Measurements from ENCODE around the gene GNG12.
A peak's percentile ranks its signal among the peaks of the same experiment; 100 is the strongest.

GNG12 gene

DNA sequence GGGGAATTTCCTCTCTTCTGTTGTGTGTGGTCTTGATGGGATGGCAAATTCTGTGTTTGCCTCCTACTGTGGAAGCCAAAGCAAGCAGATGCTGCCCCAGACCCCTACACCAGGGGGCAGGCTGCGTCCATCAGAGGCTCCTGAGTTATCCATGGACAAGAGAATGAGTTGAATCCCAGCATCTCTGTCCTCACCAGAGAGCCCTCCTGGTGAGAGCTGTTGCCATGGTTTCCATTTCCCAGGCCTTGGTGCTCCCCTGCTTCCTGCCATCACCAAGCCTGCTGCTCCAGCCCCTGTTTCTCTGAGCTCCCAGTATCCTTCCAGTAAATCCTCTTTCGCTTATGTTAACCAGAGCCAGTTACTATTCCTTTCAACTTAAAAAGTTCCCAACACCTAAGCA lies 20.4 kb upstream of the GNG12 start:
- no peak overlapping the region for H3K4me3 ChIP-seq (ENCODE audit: low read depth, low read length)
- TF ChIP-seq, protein P1, sequence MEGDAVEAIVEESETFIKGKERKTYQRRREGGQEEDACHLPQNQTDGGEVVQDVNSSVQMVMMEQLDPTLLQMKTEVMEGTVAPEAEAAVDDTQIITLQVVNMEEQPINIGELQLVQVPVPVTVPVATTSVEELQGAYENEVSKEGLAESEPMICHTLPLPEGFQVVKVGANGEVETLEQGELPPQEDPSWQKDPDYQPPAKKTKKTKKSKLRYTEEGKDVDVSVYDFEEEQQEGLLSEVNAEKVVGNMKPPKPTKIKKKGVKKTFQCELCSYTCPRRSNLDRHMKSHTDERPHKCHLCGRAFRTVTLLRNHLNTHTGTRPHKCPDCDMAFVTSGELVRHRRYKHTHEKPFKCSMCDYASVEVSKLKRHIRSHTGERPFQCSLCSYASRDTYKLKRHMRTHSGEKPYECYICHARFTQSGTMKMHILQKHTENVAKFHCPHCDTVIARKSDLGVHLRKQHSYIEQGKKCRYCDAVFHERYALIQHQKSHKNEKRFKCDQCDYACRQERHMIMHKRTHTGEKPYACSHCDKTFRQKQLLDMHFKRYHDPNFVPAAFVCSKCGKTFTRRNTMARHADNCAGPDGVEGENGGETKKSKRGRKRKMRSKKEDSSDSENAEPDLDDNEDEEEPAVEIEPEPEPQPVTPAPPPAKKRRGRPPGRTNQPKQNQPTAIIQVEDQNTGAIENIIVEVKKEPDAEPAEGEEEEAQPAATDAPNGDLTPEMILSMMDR (IDR thresholded peaks at IDR 0.05; ENCODE audit: low read depth, low read length, missing control alignments) = peak; percentile 72
- DNase-seq (ENCODE audit: low read depth) = no peak

DNA sequence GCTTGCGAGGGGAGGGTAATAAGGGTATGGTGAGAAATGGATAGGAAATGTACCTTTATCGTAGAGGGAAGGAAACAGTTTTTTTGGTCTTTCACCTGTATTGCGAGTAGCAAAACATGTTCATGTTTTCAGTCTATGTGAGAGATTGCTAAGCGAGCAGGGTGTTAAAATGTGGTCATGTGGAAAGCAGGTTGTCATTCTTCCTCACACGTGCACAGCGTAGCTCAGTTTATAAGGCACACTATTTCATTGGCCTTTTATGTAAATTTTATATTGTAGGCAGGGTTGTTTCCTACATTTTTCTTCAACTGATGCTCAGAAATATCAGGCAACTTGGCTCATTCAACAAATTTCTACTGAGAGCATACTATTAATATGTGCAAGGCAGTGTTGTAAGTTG lies 18.5 kb upstream of the GNG12 start:
- TF ChIP-seq, protein P1 (IDR thresholded peaks at IDR 0.05; ENCODE audit: low read depth, low read length, missing control alignments) = no peak
- H3K4me3 ChIP-seq (ENCODE audit: low read depth, low read length) = no peak overlapping the region
- DNase-seq (ENCODE audit: low read depth) = no peak

DNA sequence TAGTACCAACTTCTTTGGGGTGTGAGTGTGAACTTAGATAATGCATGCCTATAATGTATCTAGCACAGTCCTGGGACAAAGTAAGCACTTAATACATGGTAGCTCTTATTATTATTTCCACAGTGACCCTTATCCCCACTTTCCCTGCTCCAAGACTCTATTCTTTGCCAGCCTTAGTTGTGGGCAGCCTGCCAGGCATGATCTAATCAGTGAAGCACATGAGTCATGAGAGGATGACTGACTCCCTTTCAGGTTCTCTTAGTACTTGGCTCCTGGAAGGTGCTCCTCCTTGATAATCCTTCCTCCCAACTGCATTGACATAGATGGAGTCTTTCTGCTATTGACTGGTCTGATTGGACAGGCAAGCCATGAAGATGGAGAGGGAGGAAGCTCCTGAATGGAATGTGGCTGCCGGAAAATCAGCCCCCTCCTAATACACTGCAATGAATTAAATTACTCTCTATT lies 17.4 kb upstream of the GNG12 start:
- DNase-seq (ENCODE audit: low read depth) = no peak
- TF ChIP-seq, protein P1 (IDR thresholded peaks at IDR 0.05; ENCODE audit: low read depth, low read length, missing control alignments) = no peak
- no peak overlapping the region for H3K4me3 ChIP-seq (ENCODE audit: low read depth, low read length)

DNA sequence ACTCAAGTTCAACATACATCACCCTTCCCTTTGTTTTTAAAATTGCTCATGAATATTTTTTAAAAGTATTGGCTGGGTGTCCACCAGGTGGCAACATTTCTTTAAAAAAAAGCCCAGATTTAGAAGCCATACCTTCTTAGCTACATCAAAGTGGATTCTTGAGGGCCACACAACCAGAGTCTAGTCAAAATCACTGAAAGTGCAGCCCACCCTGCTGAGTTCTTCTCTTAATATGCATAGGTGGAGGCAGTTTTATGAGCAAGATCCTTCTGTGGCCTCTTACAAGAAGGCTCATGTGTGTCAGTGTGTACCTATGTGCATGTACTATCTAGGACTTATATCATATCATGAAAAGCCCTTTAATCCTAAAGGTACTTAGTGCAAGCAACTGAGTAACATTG lies 16.9 kb upstream of the GNG12 start:
- no peak overlapping the region for H3K4me3 ChIP-seq (ENCODE audit: low read depth, low read length)
- no peak for DNase-seq (ENCODE audit: low read depth)
- TF ChIP-seq, protein P1 (IDR thresholded peaks at IDR 0.05; ENCODE audit: low read depth, low read length, missing control alignments) = peak; percentile 25

DNA sequence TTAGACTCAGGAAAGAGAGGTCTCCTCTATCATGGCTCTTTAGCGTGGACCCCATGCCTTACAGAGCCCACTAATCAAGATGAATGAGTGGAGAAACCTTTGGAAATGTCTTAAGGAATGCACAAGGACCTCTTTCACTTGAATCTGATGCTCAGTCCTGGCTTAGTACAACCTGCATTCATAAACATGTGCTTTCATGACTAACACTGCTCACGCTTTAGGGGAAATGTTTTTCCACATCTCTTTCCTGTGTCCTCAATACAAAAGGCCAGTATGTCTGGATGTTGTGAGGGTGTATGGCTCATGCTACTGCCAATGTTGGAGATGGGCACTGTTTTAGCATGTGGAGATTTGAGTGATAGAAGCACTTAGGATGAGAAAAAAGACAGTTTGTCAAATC lies 14.2 kb upstream of the GNG12 start:
- DNase-seq (ENCODE audit: low read depth) = no peak
- H3K4me3 ChIP-seq (ENCODE audit: low read depth, low read length) = no peak overlapping the region
- TF ChIP-seq, protein P1 (IDR thresholded peaks at IDR 0.05; ENCODE audit: low read depth, low read length, missing control alignments) = no peak

DNA sequence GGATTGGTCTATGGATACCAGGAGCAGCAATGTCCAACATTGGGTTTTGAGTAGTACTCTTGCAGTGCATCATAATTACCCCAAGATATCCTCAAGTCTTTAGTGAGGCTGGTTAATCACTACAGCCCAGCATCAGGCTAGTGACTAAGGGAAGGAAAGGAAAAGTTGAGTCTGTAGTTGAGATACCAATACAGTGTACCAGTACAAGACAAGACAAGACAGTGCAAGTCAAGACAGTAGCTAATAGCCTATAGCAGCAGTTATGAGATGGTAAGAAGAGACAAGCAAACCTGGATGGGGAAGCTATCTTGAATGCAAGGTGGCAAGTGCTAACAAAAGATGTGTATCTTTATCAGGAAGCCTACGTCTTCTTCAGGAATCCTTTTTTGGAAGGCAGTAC lies 13.3 kb upstream of the GNG12 start:
- DNase-seq (ENCODE audit: low read depth) = no peak
- TF ChIP-seq, protein P1 (IDR thresholded peaks at IDR 0.05; ENCODE audit: low read depth, low read length, missing control alignments) = no peak
- H3K4me3 ChIP-seq (ENCODE audit: low read depth, low read length) = no peak overlapping the region

DNA sequence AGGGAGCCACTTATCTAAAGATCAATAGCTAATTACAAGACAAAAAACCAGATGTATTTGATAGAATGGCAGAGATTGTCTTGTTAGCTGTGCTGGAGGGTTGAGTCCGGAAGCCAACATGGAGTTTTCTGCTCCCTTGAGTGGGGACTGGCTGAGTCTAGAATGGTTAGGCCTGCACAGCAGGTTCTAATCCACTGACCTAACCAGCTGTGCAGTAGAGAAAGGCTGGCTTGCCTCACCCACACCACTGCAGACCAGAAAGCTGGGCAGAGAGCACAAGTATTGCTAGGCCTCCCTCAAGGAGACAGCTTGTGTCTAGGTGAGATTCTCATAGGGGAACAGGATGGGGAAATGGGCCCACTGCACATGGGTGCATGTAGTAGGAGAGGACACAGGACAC lies 11.7 kb upstream of the GNG12 start:
- no peak overlapping the region for H3K4me3 ChIP-seq (ENCODE audit: low read depth, low read length)
- TF ChIP-seq, protein P1 (IDR thresholded peaks at IDR 0.05; ENCODE audit: low read depth, low read length, missing control alignments) = no peak
- no peak for DNase-seq (ENCODE audit: low read depth)

Measured in GM12864 (cell line).